Measurements from ENCODE around the gene ZSWIM4.

Gene ZSWIM4

GRCh38 chr19:13830114-13830740 lies 35.0 kb downstream of the ZSWIM4 start:
- DNase-seq = no peak
- in situ Hi-C loops (cut with MboI; ENCODE audit: low pct_unique_long_range_greater_than_20kb, low sequenced_read_pairs) = no loop called here

- in situ Hi-C loops (cut with MboI; ENCODE audit: low pct_unique_long_range_greater_than_20kb, low sequenced_read_pairs) = no loop called here
- no peak for DNase-seq
Observed at GRCh38 chr19:13830741-13831536, 35.7 kb downstream of the ZSWIM4 start.

GRCh38 chr19:13831537-13832467 lies 36.6 kb downstream of the ZSWIM4 start:
- in situ Hi-C loops (cut with MboI; ENCODE audit: low pct_unique_long_range_greater_than_20kb, low sequenced_read_pairs) = no loop called here
- no peak for DNase-seq

GRCh38 chr19:13833330-13834243 lies 38.3 kb downstream of the ZSWIM4 start:
- DNase-seq = no peak
- in situ Hi-C loops (cut with MboI; ENCODE audit: low pct_unique_long_range_greater_than_20kb, low sequenced_read_pairs) = no loop called here

GRCh38 chr19:13834244-13835069 lies 39.2 kb downstream of the ZSWIM4 start:
- in situ Hi-C loops (cut with MboI; ENCODE audit: low pct_unique_long_range_greater_than_20kb, low sequenced_read_pairs) = no loop called here
- no peak for DNase-seq

- peak; percentile 92 for DNase-seq
- in situ Hi-C loops (cut with MboI; ENCODE audit: low pct_unique_long_range_greater_than_20kb, low sequenced_read_pairs) = no loop called here
Observed at GRCh38 chr19:13835791-13836723, 40.8 kb downstream of the ZSWIM4 start.

GRCh38 chr19:13838435-13839129 lies 43.3 kb downstream of the ZSWIM4 start:
- in situ Hi-C loops (cut with MboI; ENCODE audit: low pct_unique_long_range_greater_than_20kb, low sequenced_read_pairs) = no loop called here
- no peak for DNase-seq

- peak; percentile 89 for DNase-seq
- in situ Hi-C loops (cut with MboI; ENCODE audit: low pct_unique_long_range_greater_than_20kb, low sequenced_read_pairs) = no loop called here
Observed at GRCh38 chr19:13839130-13839937, 44.1 kb downstream of the ZSWIM4 start.

GRCh38 chr19:13839938-13840304 lies 44.7 kb downstream of the ZSWIM4 start:
- in situ Hi-C loops (cut with MboI; ENCODE audit: low pct_unique_long_range_greater_than_20kb, low sequenced_read_pairs) = loop anchor here (10.0 kb wide), 1 partner anchor 55 kb away; no protein-coding TSS in a partner anchor

GRCh38 chr19:13840305-13841085 lies 45.3 kb downstream of the ZSWIM4 start:
- no peak for DNase-seq
- in situ Hi-C loops (cut with MboI; ENCODE audit: low pct_unique_long_range_greater_than_20kb, low sequenced_read_pairs) = loop anchor here (10.0 kb wide), 1 partner anchor 56 kb away; no protein-coding TSS in a partner anchor

More at GRCh38 chr19:13839938-13840304, 44.7 kb downstream of the ZSWIM4 start:
- DNase-seq = no peak

- peak; percentile 55 for DNase-seq
- in situ Hi-C loops (cut with MboI; ENCODE audit: low pct_unique_long_range_greater_than_20kb, low sequenced_read_pairs) = loop anchor here (10.0 kb wide), 1 partner anchor 57 kb away; no protein-coding TSS in a partner anchor
Observed at GRCh38 chr19:13841086-13841961, 46.1 kb downstream of the ZSWIM4 start.

GRCh38 chr19:13841962-13842290 lies 46.7 kb downstream of the ZSWIM4 start:
- no peak for DNase-seq
- in situ Hi-C loops (cut with MboI; ENCODE audit: low pct_unique_long_range_greater_than_20kb, low sequenced_read_pairs) = loop anchor here (10.0 kb wide), 1 partner anchor 57 kb away; no protein-coding TSS in a partner anchor

GRCh38 chr19:13842291-13843103 lies 47.3 kb downstream of the ZSWIM4 start:
- DNase-seq = peak; percentile 43
- in situ Hi-C loops (cut with MboI; ENCODE audit: low pct_unique_long_range_greater_than_20kb, low sequenced_read_pairs) = loop anchor here (10.0 kb wide), 1 partner anchor 58 kb away; no protein-coding TSS in a partner anchor
